GM12874 (cell line): Measurements from ENCODE around the gene EPHA5.

Experiments used
- TF ChIP-seq, protein P1 (sequence below): IDR thresholded peaks from 2 replicates; pipeline ENCODE4 v1.5.1; 2011; ENCODE audit warnings: low read depth, mild to moderate bottlenecking, control low read depth, low read length, moderate library complexity; ENCODE audit not compliant: insufficient read depth

Gene EPHA5

GRCh38 chr4:65653740-65654361 lies 16.4 kb downstream of the EPHA5 start:
- TF ChIP-seq, protein P1, sequence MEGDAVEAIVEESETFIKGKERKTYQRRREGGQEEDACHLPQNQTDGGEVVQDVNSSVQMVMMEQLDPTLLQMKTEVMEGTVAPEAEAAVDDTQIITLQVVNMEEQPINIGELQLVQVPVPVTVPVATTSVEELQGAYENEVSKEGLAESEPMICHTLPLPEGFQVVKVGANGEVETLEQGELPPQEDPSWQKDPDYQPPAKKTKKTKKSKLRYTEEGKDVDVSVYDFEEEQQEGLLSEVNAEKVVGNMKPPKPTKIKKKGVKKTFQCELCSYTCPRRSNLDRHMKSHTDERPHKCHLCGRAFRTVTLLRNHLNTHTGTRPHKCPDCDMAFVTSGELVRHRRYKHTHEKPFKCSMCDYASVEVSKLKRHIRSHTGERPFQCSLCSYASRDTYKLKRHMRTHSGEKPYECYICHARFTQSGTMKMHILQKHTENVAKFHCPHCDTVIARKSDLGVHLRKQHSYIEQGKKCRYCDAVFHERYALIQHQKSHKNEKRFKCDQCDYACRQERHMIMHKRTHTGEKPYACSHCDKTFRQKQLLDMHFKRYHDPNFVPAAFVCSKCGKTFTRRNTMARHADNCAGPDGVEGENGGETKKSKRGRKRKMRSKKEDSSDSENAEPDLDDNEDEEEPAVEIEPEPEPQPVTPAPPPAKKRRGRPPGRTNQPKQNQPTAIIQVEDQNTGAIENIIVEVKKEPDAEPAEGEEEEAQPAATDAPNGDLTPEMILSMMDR, result no peak

GRCh38 chr4:65651751-65652150 lies 18.5 kb downstream of the EPHA5 start:
- TF ChIP-seq, protein P1, result no peak

DNA sequence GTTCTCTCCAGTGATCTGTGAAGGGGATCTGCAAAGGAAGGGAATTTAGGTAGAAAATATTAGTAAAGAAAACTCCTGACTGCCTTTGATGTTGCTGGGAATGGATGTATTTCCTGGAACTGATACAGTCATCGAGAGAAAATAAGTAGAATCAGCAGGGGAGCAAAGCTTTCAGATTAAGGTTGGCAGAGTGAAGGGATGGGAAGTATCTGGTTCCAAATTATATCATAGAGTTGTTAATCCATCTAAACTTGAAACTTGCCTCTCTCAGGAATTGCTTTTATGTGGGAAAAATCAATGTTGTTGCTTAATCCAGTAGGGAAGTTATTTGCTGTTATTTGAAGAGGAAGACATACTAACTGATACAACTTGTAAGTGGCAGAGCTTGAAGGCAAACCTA lies 19.3 kb downstream of the EPHA5 start:
- TF ChIP-seq, protein P1, result no peak

DNA sequence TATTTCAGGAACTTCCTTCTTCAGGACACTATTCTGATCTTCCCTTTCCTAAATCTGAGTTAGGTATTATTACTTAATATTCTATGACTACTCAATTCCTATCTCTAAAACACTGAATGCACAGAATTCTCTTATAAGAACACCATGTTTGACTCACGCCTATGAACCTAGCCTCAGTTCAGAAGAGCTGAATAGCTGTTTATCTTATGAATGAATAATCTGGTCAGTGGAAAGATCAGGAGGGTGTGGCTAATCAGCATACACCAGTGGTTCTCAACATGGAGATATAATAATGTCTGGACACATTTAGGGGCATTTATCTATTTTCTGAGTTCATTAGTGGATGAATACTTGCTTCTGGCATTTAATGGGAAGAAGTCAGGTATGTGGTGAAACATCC lies 24.2 kb downstream of the EPHA5 start:
- TF ChIP-seq, protein P1, result no peak

DNA sequence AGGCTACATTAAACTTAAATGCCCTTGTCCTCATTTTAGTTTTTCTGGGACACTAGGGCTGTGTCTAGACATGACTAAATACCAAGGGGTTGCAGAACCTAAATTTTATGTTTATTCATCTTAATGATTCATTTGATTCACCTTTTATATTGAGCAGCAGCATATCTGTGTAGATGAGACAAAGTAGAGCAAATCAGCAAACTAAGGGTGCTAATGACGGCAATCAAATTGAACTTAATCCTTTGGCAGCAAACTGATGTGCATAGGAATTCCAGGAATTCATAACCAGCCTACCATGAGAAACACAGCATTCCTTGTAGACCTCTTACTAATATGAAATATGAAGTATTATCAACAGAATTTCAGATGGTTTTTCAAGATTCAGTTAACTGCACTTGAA lies 25.1 kb downstream of the EPHA5 start:
- TF ChIP-seq, protein P1, result no peak

GRCh38 chr4:65635051-65635821 lies 35.1 kb downstream of the EPHA5 start:
- TF ChIP-seq, protein P1, result no peak

GRCh38 chr4:65624651-65625050 lies 45.6 kb downstream of the EPHA5 start:
- TF ChIP-seq, protein P1, result no peak
